ENCODE results near the gene CAV1.

CAV1 gene

DNA sequence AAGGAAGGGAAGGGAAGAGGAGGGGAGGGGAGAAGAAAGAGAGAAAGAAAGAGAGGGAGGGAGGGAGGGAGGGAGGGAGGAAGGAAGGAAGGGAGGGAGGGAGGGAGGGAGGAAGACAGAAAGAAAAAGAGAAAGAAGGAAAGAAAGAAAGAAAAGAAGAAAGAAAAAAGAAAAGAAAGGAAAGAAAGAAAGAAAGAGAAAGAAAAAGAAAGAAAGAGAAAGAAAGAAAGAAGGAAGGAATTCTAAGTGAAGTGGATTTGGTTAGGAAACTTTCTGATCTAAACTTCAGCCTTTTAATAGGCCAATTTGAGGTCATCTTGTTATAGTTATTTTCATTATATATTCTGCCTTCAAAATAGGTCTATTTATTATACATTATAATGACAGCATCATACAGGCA, 21.0 kb upstream of the CAV1 start:
- DNase-seq (ENCODE audit: low read depth), result no peak

DNA sequence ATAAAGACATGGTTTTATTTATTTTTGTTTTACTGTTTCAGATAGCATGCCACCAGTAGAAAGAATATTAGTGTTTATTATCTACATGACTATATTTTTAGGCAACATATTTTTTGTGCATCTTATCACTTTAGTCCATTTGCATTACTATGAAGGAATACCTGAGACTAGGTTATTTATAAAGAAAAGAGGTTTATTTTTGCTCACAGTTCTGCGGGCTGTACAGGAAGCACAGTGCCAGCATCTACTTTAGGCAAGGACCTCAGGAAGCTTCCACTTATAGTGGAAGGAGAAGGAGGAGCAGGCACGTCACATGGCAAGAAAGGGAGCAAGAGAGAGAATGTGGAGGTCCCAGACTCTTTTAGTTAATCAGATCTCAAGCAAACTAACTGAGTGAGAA, 19.6 kb upstream of the CAV1 start:
- DNase-seq (ENCODE audit: low read depth), result no peak

DNA sequence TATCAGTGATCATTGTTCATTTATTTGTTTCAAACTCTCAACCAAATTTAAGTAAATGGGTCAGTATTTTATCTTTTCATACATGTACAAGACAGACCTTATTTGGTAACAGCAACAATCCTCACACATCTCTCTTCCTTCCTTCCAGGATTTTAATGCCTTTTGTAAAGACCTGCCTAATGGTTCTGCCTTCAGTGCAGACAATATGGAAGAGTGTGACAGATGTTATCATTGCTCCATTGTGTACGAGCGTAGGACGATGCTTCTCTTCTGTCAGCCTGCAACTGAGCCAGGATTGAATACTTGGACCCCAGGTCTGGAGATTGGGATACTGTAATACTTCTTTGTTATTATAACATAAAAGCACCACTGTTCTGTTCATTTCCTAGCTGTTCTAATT, 19.0 kb upstream of the CAV1 start:
- DNase-seq (ENCODE audit: low read depth), result no peak

DNA sequence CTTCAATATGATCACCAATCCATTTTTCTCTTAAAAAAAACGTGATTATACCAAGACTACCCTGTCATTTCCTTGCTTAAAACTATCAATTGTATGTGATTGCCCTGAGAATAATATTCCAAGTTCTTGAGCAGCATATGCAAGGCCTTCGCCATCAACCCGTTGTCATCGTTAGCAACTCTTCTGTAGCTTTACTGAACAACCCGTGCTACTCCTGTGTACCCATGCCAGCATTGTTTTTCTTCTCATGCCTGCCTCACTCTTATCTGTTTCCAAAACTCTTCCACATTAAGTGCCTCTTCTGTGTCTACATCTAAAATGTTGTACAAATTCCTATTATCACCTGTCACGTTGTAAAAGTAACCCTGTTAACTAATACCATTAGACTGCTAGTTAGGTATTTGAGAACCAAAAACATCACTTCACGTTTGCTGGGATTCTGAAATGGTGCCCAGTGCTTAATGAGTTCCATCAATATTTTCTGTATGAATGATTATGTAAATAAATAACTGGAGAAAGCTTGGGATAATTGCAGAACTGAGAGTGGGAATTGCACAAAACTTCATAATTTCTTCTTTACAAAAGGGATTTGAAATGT, 14.8 kb upstream of the CAV1 start:
- DNase-seq (ENCODE audit: low read depth), result no peak

DNA sequence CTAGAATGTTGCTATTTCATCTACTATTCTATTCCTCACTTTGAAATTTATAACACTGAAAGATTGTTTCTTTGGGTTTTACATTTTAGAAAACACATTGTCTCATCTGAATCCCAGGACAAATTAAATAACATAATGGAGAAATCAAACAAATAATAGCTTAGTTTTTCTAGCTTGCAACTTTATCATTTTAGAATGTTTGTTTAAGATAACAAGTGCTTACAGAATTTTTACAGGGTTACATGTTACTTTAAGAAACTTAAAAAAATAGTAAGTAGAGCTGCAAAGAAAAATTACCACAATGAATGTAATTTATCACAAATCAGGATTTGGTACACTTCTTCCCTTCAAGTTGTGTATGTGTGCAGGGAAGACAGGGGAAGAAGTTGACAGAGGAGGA, 14.0 kb upstream of the CAV1 start:
- DNase-seq (ENCODE audit: low read depth), result no peak

DNA sequence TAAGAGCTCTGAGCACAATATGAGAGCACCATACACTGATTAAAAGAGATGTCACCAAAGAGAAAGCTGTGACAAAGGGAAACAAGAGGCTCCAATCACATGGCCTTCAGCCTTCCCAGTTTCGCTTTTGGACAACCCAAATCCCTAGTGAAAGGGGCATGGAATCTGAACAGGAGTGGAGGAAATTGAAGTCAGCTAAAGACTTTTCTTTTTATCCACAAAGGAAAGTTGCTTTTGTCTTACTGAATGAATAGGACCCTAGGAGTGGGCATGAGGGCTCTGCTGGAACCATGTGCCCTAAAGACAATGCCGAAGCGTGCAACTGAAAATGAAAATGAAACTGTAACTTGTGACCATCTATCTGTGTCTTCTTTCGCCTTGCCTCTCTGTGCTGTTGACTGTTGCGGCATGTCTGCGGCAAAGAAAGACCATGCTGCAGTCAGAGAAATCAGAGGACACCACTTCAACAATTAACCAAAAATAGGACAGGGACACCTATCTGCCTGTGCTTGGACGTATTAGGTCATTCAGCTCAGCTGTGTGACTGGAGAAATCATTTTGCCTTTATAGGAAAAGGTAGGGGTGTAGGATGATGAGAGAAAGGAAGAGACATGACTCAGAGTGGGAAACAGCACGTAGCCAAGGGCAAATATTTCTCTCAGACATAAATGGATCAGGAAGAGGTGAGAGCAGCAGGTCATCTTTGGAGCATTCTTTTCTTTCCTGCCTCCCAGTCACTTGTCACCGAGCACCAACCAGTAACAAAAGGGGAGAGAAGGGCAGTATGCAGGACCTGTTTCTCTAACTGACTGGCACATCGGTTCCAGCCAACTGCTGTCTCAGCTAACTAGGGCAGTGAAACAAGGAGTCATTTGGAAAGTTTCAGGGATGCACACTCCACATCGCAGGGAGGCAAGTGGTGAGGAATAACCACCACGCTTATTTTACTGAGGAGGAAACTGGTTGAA, 13.0 kb upstream of the CAV1 start:
- DNase-seq (ENCODE audit: low read depth), result no peak

DNA sequence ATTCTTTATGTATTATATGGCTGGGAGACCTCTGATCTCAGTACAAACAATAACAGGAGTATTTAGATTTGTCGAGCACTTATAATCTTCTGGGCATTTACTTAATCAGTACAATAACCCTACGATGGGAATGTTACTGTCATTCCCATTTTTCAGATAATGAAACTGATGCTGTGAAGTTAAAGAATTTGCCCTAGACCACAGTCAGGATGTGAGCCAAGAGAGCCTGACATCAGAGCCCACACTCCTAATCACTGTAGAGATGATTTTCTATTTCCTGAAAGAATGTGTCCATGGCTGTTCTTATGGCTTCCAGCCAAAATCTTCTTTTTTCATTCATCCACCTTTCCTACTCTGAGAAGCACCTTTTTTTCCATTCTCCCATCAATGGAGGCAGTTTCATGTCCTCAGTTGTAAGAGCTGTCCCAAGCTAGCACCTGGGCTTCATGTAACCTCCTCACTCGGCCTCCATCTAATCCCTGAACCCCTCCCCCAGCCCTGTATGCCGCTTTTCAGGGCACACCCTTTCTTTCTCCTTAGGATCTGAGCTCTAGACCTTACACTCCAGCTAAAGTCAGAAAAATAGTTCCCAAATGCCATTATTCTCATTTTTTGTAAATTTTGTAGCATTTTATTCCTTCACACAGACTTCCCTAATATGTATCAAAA, 12.2 kb upstream of the CAV1 start:
- no peak for DNase-seq (ENCODE audit: low read depth)

DNA sequence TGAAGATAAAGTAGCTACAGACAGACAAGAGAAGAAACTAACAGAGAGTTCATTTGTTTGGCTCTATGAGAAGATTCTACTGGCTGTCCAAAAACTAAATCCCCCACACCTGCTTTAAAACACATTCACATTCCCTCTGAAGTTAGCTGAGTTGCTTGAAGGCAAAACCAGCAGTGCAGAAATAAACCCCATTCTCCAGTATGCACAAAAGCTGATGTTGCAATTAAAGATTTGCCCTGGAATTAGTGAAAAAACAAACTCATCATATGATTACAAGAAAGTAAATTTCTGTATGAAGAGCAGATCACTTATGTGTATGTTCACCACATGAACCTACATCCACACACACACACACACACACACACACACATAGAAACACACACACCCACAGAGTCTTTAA, 9.3 kb upstream of the CAV1 start:
- no peak for DNase-seq (ENCODE audit: low read depth)

DNA sequence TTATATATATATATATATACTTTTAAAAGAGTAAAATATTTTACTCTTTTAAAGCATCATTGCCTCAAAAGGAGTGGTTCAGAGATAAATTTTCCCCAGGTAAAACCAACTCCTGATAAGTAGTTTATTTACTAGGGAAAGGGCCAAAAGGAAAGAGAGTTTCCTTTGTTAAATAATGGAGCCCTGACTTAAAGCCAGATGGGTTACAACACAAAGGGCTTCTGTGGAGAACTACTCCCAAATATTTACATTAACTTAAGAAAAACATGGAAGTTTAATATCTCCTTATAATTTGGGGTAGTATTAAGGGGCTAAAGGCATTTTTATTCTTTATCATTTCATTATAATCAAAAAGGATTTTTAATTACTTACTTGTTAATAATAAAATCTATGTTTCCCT, 8.5 kb upstream of the CAV1 start:
- DNase-seq (ENCODE audit: low read depth), result no peak

DNA sequence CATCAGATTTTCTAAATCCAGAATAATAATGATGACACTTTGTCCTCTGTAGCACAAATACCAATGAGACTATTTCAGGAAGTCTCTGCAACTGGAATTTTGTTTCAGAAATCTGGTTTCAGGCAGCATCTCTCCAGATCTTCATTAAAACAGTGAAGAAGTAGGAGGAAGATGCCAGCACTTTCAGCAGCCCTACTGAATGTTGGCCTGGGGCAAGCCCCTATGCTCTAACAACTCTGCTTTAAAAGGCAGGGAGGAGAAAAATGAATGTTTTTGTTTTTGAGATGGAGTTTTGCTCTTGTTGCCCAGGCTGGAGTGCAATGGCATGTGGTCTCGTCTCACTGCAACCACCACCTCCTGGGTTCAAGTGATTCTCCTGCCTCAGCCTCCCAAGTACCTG, 7.2 kb upstream of the CAV1 start:
- no peak for DNase-seq (ENCODE audit: low read depth)

DNA sequence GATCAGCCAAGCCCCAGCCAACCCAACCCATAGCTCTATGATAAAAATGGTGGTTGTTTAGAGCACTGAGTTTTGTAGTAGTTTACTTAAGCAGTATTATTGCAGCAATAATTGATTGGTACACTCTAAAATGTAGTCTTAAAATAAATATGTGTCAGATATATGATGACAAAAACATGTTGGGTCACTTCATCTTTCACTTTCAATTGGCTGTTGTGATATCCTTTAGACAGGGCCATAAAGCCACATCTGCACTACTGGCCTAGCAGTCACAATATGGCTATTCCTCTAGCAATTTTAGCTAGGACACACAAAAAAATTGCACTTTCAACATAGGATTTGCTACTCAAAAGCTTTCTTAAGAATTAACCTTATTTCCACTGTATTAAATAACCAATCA, 5.9 kb upstream of the CAV1 start:
- DNase-seq (ENCODE audit: low read depth), result no peak

DNA sequence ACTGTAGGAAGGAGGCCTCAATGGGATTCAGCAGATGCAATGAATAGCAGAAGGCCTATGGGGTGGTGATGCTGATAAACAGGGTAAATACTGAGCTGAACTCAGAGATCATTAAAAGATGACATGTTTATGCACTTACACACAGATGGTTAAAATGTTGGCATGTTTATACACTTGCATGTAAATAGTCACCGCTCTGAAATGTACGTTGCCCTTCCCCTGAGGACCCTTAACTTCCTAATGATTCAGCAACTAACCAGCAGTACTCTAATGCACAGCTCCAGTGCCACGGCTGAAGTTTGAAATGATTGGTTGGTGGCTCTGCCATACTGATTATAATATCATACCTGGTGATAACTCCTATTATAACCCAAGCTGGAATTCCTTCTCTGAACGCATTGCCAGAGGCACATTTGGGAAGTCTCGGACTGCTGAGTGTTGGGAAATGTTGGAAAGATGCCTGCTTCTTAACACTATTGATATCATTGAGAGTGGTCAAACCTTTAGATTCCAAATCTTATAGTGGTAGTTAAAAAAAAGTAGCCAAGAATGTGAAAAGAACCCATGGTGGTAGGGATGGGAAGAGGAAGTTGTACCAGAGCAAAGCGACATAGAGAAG, 3.7 kb upstream of the CAV1 start:
- no peak for DNase-seq (ENCODE audit: low read depth)

DNA sequence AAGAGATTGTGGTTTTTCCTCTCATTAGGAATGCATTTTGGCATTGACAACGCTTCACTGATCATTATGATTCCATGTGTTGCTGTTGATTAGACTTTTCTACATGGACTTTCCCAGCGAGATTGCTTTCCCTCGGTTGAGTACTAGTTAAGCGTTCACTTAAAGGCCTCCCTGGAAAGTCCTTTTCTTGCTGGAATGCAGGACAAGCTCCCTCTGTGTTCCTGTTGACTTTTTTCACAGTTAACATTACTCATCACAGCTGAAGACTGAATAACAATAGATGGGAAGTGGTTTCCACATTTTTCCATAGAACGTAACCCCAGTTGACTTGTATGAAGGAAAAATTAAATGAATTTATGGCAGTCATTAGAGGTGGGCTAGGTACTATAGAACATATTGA, 2.6 kb upstream of the CAV1 start:
- no peak for DNase-seq (ENCODE audit: low read depth)

DNA sequence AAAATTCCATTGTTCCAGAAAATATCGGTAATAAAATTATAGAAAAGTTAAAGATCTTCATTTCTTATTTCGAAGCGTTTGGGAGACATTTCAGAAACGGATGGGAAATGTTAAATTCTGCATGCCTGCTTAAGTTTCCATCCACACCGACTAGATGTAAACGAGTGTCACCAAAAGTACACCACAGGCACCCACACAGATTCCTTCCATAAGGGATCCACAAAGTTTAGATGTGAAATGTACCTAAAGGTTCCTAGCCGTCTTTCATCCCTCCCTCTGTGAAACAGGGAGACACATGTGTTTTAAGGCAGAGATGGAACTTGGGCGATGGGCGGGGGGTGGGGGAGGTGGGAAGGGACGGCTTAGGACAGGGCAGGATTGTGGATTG, 621 bp upstream of the CAV1 start:
- no peak for DNase-seq (ENCODE audit: low read depth)

DNA sequence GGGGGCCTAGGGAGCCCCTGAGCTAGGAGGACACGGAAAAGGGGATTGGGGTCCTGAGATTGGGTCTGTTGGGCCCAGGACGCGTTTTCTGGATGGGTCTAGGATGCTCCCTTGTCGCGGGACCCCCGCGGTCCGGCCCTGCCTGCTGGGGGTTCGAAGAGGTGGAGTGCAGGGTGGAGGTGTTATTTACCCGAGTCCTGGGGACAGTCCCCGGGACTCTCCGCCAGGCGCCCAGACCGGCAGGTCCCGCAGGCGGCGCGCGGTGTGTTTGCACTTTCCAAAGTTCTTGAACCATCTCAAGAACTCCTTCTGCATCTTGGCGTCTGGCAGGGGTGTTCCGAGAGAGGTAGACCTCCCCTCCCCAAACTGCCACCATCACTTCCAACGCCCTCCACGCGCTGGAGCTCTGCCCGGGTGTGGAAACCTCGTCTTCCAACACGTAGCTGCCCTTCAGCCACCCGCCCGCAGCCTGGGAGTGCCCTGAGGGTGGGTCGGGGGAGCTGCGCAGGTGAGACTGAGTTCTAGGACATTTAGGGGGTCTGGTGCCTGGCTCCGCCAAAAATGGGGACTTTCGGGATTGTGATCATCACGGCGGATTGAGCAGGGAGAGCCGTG, 569 bp downstream of the CAV1 start:
- DNase-seq (ENCODE audit: low read depth), result no peak

DNA sequence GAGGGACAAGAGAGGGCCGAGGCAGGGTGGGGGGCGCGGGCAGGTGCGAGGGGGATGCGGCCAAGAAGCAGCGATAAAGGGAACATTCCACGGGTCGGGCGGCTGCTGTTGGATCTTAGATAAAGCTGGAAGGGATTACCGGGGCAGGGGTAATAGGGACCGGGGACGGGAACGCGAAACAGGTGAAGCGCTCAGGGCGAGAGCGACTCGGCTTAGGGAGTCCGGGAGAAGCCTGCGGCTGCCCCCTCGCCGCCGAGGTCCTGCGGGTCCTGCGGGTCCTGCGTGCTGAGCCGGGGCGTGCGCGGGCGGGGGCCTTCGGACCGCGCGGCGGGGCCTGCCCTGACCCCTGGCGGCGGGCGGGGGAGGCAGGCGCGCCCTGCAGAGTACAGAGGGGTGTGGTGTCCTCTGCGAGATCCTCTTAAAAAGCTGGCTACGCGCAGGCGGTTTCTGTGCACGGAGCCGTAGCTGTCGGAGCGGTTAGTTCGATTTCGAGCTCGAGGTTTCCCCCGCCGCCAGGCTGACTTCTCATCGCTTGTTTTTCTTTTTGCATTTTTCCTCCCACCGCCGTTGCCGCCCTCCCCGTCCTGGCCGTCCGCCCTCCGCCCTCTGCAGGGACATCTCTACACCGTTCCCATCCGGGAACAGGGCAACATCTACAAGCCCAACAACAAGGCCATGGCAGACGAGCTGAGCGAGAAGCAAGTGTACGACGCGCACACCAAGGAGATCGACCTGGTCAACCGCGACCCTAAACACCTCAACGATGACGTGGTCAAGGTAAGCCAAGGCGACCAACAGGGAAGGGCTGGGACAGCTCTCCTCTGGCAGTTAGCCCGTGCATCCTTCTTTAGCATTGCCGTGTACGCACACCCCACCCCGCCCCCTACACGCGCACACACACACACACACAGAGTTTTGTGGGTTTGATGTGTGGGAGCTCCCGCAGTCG, 1.4 kb downstream of the CAV1 start:
- DNase-seq (ENCODE audit: low read depth), result no peak

DNA sequence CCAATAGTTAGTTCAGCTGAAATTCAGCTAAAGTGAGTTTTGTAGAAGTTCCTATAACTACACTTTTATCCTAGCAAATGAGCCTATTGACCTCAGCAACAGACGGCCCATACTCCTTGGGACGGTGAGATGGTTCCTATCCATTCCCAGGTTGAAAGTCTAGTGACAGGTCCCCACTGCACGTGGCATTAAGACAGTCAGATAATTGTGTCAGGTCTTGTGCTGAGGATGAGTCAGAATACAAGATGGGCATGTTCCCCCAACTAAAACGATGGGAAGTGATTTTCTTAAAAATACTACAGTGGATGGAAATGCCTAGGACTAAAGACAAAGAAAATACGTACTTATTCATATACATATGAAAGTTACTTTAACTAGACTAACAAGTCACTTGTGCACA, 2.1 kb downstream of the CAV1 start:
- no peak for DNase-seq (ENCODE audit: low read depth)

DNA sequence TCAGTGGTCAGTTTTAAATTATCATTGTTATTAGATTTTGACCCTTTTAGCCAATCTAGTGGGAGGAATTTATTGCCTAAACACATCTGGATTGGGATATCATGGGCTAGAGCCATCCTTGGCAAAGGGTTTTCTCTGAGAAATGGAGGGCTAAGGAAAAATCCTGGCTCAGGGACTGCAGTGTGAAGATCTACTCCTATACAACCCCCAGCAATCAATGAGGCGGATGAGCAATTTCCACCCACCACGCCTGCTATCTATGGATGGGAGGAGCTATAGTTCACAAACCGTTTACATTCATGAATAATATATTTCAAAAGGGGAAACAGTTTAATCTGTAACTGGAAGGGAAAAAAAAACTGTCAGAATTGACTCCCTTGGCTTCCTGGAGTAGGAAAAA, 2.7 kb downstream of the CAV1 start:
- DNase-seq (ENCODE audit: low read depth), result no peak

DNA sequence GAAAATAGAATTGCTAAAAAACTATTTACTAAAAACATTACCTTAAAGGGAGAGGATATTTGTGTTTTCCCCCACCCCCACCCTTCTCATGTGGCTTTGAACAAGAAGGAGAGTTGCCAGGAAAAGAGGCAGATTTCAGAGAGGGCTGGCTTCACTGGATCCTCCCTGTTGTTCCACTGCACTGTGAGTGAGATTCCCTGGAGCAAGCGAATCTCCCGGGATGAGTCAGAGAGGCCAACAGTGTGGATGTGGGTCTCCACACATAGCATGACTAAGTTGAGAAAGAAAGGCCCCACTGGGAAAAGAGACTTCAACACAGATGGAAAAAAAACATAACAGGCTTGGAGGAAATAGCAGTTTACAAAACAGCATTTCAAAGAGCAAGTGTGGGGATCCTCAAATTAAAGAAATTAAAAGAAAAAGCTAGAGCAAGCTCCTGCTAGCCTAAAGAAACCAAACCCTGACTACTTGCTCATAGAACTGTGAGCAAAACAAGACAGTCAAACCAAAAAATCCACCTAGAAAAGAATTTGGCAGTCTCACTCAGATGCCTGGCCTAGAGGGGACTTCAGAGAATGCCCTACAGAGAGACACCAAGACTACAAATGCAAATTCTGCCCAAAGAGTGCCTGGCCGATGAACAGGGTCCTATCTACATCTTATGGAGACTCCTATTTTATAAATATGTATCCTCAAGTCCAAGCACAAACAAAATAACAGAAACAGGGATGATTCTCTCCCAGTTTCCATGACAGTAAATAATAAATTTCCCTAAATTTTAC, 3.4 kb downstream of the CAV1 start:
- DNase-seq (ENCODE audit: low read depth), result peak; percentile 72

DNA sequence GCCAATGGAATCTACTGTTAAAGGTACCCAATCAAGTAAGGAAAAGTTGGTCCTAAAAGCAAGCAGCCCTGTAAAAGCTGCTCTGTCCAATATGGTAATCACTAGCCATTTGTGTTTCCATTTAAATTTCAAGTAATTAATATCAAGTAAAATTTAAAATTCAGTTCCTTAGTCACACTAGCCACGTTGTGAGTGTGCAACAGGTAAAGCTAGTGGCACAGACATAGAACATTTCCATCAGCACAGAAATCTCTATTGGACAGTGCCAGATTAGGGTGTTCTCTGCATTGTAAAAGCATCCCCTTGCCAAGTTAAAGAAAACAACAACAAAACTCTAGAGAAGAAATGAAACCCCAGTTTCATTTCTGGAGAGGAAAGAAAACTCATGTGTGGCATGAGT, 4.4 kb downstream of the CAV1 start:
- no peak for DNase-seq (ENCODE audit: low read depth)
